A204.1 (cell line): ENCODE data around the gene ZNF417.
A peak's percentile ranks its signal among the peaks of the same experiment; 100 is the strongest.
"Not testable (repeated sequence)": the region's sequence is repeated elsewhere in the genome, so short reads cannot be mapped to it uniquely, and the experiment has no call there.

Source experiments
- FAIRE-seq: peaks from 2 replicates; lab custom pipeline; 2012; peaks lifted over from hg19 to GRCh38; lab: Jason Lieb, UNC

The ZNF417 gene

GRCh38 chr19:57916168-57916995, at the start of gene ZNF417:
Gene ZNF417, minus strand, starts transcription at chr19:57916592. Its CDS starts 181 bp downstream, at chr19:57916411.
- peak; percentile 90 for FAIRE-seq

- FAIRE-seq, result no peak
Measured at GRCh38 chr19:57964761-57965160, 48.4 kb upstream of the ZNF417 start.

GRCh38 chr19:57961785-57962184, 45.4 kb upstream of the ZNF417 start:
- FAIRE-seq, result no peak

- no peak for FAIRE-seq
Measured at GRCh38 chr19:57954996-57955395, 38.6 kb upstream of the ZNF417 start.

GRCh38 chr19:57949702-57950101, 33.3 kb upstream of the ZNF417 start:
- no peak for FAIRE-seq

GRCh38 chr19:57949296-57949695, 32.9 kb upstream of the ZNF417 start:
- FAIRE-seq, result no peak

GRCh38 chr19:57947419-57948134, 31.2 kb upstream of the ZNF417 start, which contains the start of gene ZNF256:
Gene ZNF256, minus strand, starts transcription at chr19:57947706. Its CDS starts 232 bp downstream, at chr19:57947474.
- peak; percentile 98 for FAIRE-seq

GRCh38 chr19:57947088-57947418, 30.7 kb upstream of the ZNF417 start:
- no peak for FAIRE-seq

GRCh38 chr19:57946316-57946715, 29.9 kb upstream of the ZNF417 start:
- no peak for FAIRE-seq

GRCh38 chr19:57941593-57941992, 25.2 kb upstream of the ZNF417 start:
- no peak for FAIRE-seq

- no peak for FAIRE-seq
Measured at GRCh38 chr19:57935731-57936130, 19.3 kb upstream of the ZNF417 start.

GRCh38 chr19:57934820-57935665, 18.7 kb upstream of the ZNF417 start, which contains the start of gene ZNF418:
Gene ZNF418, minus strand, starts transcription at chr19:57935402. Its CDS starts 1,580 bp downstream, at chr19:57933822.
- no peak for FAIRE-seq

- FAIRE-seq, result no peak
Measured at GRCh38 chr19:57927587-57927986, 11.2 kb upstream of the ZNF417 start.

GRCh38 chr19:57914531-57914930, 1.9 kb downstream of the ZNF417 start:
- FAIRE-seq, result no peak

GRCh38 chr19:57907394-57907793, 9.0 kb downstream of the ZNF417 start:
- FAIRE-seq, result no peak

GRCh38 chr19:57905258-57905657, 11.1 kb downstream of the ZNF417 start:
- no peak for FAIRE-seq

- FAIRE-seq, result no peak
Measured at GRCh38 chr19:57903618-57904184, 12.7 kb downstream of the ZNF417 start.

GRCh38 chr19:57900311-57900710, 16.1 kb downstream of the ZNF417 start:
- no peak for FAIRE-seq

GRCh38 chr19:57890706-57891105, 25.7 kb downstream of the ZNF417 start:
- not testable (repeated sequence) for FAIRE-seq

- FAIRE-seq, result no peak
Measured at GRCh38 chr19:57888560-57889231, 27.7 kb downstream of the ZNF417 start, which contains the start of gene ZNF814. Gene ZNF814, minus strand, starts transcription at chr19:57889037. Its CDS starts 235 bp downstream, at chr19:57888802.

GRCh38 chr19:57888107-57888559, 28.3 kb downstream of the ZNF417 start:
- no peak for FAIRE-seq
